Measurements from ENCODE around the gene GRB7. TPM values are rescaled to one million over a fixed set of nuclear protein-coding genes. Genes with fewer than 3 reads are reported as not detected.

GRB7 gene
- total RNA-seq, 4 donors from 2014 or later: 0.41 to 0.70 TPM; not detected in 2

GRCh38 chr17:39777534-39778365 is 40.0 kb downstream of the GRB7 start:
- no peak overlapping the region for H3K27ac ChIP-seq
- in situ Hi-C loops (cut with MboI; ENCODE audit: low sequenced_read_pairs in 4 of 4): no loop called here
- H3K4me3 ChIP-seq: no peak overlapping the region

DNA sequence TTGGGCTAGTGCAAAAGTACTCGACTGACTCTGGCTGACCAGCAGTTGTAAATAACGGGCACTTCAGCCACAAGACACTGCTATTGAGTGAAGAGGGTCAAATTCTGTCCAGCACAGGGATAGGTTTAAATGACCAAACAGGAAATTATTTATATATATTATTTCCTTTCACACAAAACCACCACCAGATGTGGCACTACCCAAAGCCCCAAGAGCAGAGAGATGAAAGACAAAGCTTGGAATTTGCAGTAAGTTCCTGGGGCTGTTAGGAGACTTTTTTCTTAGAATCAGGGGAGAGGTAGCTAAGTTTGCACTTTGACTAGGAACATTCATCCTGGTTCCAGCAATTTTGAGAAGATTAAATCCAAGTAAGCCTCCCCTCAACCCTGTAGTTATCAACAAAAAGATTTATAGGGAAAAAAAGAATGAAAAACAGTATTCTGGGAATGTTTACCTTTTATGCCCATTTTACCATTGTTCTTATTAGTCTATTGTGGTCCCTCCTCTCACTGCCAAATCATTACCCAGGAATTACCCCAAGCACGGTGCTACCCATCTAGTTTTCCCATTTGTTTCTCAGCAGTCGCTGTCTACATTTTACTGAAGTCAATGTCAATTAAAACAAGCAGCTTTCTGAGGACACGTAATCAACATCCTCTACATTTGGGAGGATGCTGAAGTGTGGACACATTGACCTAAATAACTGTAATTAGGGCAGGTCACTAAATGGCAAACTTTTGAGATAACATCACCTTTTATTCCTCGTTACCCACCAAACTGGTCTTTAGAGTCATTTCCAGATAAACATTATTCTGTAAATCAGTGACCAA is 43.5 kb downstream of the GRB7 start:
- H3K36me3 ChIP-seq: no peaks in the 10 kb centered on the region
- DNase-seq: no peak
- no peak for ATAC-seq
- no peaks in the 10 kb centered on the region for H3K4me1 ChIP-seq
- in situ Hi-C loops (cut with MboI; ENCODE audit: low sequenced_read_pairs in 4 of 4) (no loop called here), intact Hi-C loops (cut with DNase I; ENCODE audit: low total_unique reads) (no loop called here)
- no peaks in the 10 kb centered on the region for H3K27me3 ChIP-seq
- H3K4me3 ChIP-seq: no peak overlapping the region
- TF ChIP-seq CTCF (IDR thresholded peaks at IDR 0.05 in 4 of 5, conservative IDR thresholded peaks at IDR 0.05 in 1 of 5) (no peak), POLR2A (IDR thresholded peaks at IDR 0.05) (no peak)
- no peaks in the 10 kb centered on the region for H3K9me3 ChIP-seq
- no peak overlapping the region for H3K27ac ChIP-seq

More at GRCh38 chr17:39777534-39778365, 40.0 kb downstream of the GRB7 start:
- H3K9me3 ChIP-seq: no peaks in the 10 kb centered on the region
- H3K27me3 ChIP-seq: no peaks in the 10 kb centered on the region
- TF ChIP-seq POLR2A (IDR thresholded peaks at IDR 0.05): no peak
- TF ChIP-seq CTCF (IDR thresholded peaks at IDR 0.05 in 4 of 5, conservative IDR thresholded peaks at IDR 0.05 in 1 of 5): no peak
- DNase-seq: no peak
- ATAC-seq: no peak
- intact Hi-C loops (cut with DNase I; ENCODE audit: low total_unique reads): no loop called here
- no peaks in the 10 kb centered on the region for H3K4me1 ChIP-seq
- H3K36me3 ChIP-seq: no peaks in the 10 kb centered on the region

DNA sequence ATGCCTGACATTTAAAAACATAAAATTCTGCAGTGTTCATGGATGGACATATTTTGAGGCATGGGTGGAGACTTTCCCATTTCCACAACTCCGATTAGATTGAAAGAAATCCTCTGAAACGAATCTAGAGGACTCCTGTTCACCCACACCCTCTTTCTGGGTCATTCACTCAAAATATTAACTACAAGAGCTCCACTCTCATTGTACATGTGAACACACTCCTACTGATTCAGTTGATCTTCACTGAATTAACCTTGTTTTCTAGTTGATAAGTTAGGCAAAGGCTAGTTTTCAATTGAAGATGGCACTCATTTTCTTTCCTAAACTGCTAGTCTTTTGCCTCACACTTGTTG is 44.1 kb downstream of the GRB7 start:
- H3K27ac ChIP-seq: no peak overlapping the region
- no peak for TF ChIP-seq CTCF (IDR thresholded peaks at IDR 0.05 in 4 of 5, conservative IDR thresholded peaks at IDR 0.05 in 1 of 5)
- TF ChIP-seq POLR2A (IDR thresholded peaks at IDR 0.05): no peak
- DNase-seq (no peak), ATAC-seq (no peak)
- intact Hi-C loops (cut with DNase I; ENCODE audit: low total_unique reads) (no loop called here), in situ Hi-C loops (cut with MboI; ENCODE audit: low sequenced_read_pairs in 4 of 4) (no loop called here)
- H3K4me1 ChIP-seq: no peaks in the 10 kb centered on the region
- no peaks in the 10 kb centered on the region for H3K27me3 ChIP-seq
- H3K36me3 ChIP-seq: no peaks in the 10 kb centered on the region
- no peak overlapping the region for H3K4me3 ChIP-seq
- H3K9me3 ChIP-seq: no peaks in the 10 kb centered on the region

GRCh38 chr17:39782481-39782880 is 44.7 kb downstream of the GRB7 start:
- in situ Hi-C loops (cut with MboI; ENCODE audit: low sequenced_read_pairs in 4 of 4): no loop called here
- Histone ChIP-seq H3K4me1 (no peaks in the 10 kb centered on the region), H3K27me3 (no peaks in the 10 kb centered on the region), H3K36me3 (no peaks in the 10 kb centered on the region), H3K9me3 (no peaks in the 10 kb centered on the region), H3K27ac (no peak overlapping the region), H3K4me3 (no peak overlapping the region)
- TF ChIP-seq POLR2A (IDR thresholded peaks at IDR 0.05) (no peak), CTCF (IDR thresholded peaks at IDR 0.05 in 4 of 5, conservative IDR thresholded peaks at IDR 0.05 in 1 of 5) (no peak)
- ATAC-seq: no peak
- intact Hi-C loops (cut with DNase I; ENCODE audit: low total_unique reads): no loop called here
- DNase-seq: no peak
